Activated T-cell treated with anti-CD3 and anti-CD28 coated beads, Interleukin-2, amount 50 U/mL, for 4 hours (primary cell): ENCODE measurements around the gene NAA10. TPM values are rescaled to one million over a fixed set of nuclear protein-coding genes. Genes with fewer than 3 reads are reported as not detected.
A peak's percentile ranks its signal among the peaks of the same experiment; 100 is the strongest.

Experiments used
- ATAC-seq, 2 donors: fragments of 200-7000 bp; cut with Tn5 transposase; one replicate each; pipeline ENCODE4 v1.10.0; 2021
- DNase-seq: peaks from one replicate; pipeline ENCODE4 v3.0.0-alpha.2; 2020
- H3K27me3 Mint-ChIP-seq: one replicate; pipeline ENCODE4 v1.8.0; 2021; ENCODE audit warnings: low read depth, mixed read lengths
- H3K36me3 Mint-ChIP-seq: one replicate; pipeline ENCODE4 v1.8.0; 2022; ENCODE audit warnings: mixed read lengths; ENCODE audit not compliant: insufficient read depth
- H3K4me1 Mint-ChIP-seq: one replicate; pipeline ENCODE4 v1.8.0; 2021; ENCODE audit warnings: low read depth, mixed read lengths
- H3K4me3 Mint-ChIP-seq: one replicate; pipeline ENCODE4 v1.8.0; 2021; ENCODE audit warnings: mild to moderate bottlenecking, moderate library complexity, mixed read lengths
- H3K9me3 Mint-ChIP-seq: one replicate; pipeline ENCODE4 v1.8.0; 2021; ENCODE audit warnings: mixed read lengths
- total RNA-seq, 3 donors: library from RNA; stranded (reverse); gene quantifications; one replicate each; pipeline ENCODE4 v1.2.1, GENCODE V29; 2021

The NAA10 gene
- total RNA-seq, 3 donors from 2014 or later = 190 to 224 (median 221) TPM

DNA sequence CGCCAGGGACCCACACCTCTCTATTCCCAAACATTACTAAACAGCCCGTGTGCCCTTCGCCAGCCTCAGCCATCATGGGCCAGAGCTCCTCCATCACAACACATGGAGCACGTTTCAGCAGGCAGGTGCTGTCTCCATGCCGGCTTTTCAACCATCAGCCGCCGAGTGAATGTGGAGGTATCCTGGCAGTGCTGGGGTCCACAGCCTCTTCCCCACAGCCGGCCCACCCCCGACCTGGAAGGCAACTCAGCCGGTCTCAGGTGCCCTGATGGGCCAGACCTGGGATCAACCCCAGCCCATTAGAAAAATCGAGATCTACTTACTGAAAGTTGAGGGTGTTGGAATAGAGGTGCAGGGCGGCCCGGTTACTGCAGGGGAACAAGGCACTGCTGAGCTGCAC, 3.1 kb downstream of the NAA10 start:
- H3K4me1 Mint-ChIP-seq = peaks cover 17% of the 10 kb centered on the region
- H3K9me3 Mint-ChIP-seq = no peaks in the 10 kb centered on the region
- H3K36me3 Mint-ChIP-seq = peaks cover 3% of the 10 kb centered on the region
- no peaks in the 10 kb centered on the region for H3K27me3 Mint-ChIP-seq
- DNase-seq = no peak
- ATAC-seq = no peak
- no peak overlapping the region for H3K4me3 Mint-ChIP-seq

DNA sequence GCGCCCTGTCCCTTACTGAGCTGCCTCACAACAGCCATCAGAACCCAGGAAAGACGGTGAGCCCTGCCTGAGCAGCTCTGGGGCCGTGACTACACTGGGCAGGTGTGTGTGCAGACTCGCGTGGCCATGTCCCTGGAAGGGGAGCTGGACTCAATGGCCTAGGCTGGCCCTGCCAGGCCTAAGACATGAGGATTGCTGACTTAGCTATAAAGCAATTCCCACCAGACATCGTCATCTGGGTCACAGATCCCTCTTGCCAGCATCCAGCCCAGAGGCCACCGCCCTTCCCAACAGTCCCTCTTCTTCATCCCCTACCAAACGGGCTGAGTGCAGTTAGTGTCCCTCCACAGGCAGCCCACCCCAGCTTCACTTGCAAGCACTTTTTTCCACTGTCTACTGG, 3.7 kb downstream of the NAA10 start:
- H3K36me3 Mint-ChIP-seq = peaks cover 3% of the 10 kb centered on the region
- DNase-seq (no peak), ATAC-seq (no peak)
- no peaks in the 10 kb centered on the region for H3K9me3 Mint-ChIP-seq
- H3K27me3 Mint-ChIP-seq = no peaks in the 10 kb centered on the region
- no peak overlapping the region for H3K4me3 Mint-ChIP-seq
- H3K4me1 Mint-ChIP-seq = peaks cover 16% of the 10 kb centered on the region

DNA sequence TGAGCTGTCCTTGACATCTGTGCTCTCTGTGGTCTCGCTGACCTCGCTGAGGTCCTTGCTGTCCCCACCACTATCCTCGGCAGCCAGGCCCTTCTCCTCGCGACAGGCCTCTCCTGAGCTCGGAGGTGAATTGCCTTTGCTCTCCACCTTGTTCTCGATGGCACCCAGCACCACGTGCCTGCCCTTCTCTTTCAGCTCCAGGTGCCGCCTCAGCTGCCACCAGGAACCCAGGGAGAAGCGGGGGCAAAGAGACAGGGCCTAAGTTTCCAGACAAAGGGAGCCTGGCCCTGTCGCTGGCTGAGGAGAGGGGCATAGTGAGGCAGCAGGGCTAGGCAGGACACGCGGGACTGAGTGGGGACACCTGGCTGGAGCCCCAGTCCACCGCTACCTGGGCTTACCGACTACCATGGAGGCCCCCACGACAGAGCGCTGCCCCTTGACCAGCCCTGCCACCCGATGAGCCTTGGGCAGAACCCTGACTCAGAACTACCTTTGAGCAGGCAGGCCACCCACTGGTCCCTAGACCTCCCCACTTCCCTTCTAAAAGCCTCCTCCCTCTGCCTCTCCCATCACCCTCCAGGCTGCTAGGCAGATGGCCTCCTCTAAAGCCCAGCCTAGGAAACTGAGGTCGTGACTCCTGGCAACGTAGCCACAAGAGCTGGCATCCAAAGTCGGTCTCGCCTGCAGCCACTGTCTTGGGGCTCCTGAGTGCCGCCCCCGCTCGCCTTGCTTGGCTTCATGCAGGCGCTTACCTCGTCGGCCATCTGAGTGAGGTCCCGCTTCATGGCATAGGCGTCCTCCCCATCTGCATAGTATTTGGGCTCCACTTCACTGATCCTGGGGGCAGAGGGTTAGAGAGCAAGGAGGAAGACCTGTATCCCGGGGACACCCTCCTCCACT, 4.6 kb downstream of the NAA10 start:
- ATAC-seq (no peak), DNase-seq (no peak)
- no peaks in the 10 kb centered on the region for H3K27me3 Mint-ChIP-seq
- no peak overlapping the region for H3K4me3 Mint-ChIP-seq
- no peaks in the 10 kb centered on the region for H3K9me3 Mint-ChIP-seq
- peaks cover 3% of the 10 kb centered on the region for H3K36me3 Mint-ChIP-seq
- peaks cover 16% of the 10 kb centered on the region for H3K4me1 Mint-ChIP-seq

DNA sequence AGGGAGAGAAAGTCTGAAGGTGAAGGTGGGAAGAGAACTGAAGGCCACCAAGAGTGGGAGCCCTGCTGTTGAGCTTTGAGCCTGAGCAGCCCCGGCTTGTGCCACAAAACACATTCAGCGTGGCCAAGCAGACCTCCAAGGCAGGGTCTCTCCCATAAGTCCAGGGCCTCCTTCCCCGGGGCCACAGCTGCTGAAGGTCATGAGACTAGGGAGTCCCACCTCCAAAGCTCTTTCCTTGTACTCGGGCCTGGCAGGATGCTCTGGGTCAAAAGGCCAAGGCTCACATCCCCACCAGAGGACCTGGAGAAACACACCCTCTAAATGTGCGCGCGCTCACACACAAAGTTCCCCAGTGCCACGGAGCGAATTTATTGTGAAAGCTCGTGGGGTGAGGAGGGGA, 5.3 kb downstream of the NAA10 start:
- no peaks in the 10 kb centered on the region for H3K27me3 Mint-ChIP-seq
- peak overlapping the region; percentile 70 for H3K4me3 Mint-ChIP-seq
- DNase-seq (no peak), ATAC-seq (no peak)
- H3K9me3 Mint-ChIP-seq = no peaks in the 10 kb centered on the region
- H3K4me1 Mint-ChIP-seq = peaks cover 18% of the 10 kb centered on the region
- H3K36me3 Mint-ChIP-seq = peaks cover 3% of the 10 kb centered on the region

DNA sequence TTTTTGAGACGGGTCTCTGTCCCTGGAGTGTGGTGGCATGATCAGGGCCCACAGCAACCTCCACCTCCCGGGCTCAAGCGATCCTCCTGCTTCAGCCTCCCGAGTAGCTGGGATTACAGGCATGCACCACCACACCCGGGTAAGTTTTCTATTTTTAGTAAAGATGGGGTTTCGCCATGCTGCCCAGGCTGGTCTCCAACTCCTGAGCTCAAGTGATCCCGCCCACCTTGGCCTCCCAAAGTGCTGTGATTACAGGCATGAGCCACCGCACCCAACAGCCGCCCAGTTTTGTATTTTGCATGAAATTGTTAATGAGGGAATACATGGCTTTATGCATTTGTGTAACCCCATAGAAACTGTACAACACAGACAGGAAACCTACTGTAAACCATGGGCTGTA, 6.0 kb downstream of the NAA10 start:
- no peak for ATAC-seq
- Mint-ChIP-seq H3K9me3 (no peaks in the 10 kb centered on the region), H3K4me1 (peaks cover 21% of the 10 kb centered on the region), H3K4me3 (peak overlapping the region; percentile 70), H3K27me3 (no peaks in the 10 kb centered on the region), H3K36me3 (peaks cover 3% of the 10 kb centered on the region)
- DNase-seq = no peak

DNA sequence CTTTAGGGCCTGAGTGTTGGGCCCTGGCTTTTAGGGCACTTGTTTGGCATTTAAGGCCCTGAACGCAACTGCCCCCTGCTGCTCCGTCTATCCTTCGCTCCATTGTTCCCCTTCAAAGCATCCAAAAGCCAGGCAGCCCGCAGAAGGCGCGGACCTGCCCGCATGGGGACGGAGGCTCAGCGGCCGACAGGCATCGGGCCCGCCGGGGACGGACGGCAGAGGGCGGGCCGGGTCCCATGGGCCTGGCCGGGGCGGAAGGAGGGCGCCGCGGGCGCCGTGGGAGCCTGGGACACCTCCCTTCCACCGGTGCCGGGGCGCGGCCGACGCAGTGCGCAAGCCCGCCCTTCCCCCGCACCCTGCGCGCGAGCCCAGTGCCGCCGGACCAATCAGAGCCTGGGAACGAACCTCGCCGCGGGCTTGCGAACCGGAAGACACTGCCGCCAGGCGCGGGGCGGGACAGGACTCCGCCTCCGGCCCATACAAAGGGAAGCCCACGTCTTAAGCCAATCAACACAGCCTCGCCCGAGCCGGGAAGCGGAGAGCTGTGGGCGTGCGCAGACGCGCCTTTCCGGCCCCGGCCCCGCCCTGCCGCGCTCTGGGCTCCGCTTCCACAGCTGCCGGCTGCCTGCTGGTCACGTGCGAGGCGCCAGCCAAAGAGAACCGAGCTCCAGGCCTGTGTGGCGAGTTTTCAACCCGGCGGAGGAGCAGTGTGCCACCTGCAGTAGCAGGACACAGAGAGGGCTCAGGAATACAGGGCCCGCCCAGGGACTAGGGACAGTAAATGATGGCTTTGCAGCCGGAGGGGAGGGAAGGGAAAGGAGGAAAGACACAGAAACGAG, 6.7 kb downstream of the NAA10 start:
- Mint-ChIP-seq H3K4me1 (peaks cover 24% of the 10 kb centered on the region), H3K27me3 (no peaks in the 10 kb centered on the region), H3K9me3 (no peaks in the 10 kb centered on the region), H3K4me3 (peak overlapping the region; percentile 87), H3K36me3 (peaks cover 3% of the 10 kb centered on the region)
- peak; percentile 92 for DNase-seq
- ATAC-seq = peak; percentile 77 to 79

DNA sequence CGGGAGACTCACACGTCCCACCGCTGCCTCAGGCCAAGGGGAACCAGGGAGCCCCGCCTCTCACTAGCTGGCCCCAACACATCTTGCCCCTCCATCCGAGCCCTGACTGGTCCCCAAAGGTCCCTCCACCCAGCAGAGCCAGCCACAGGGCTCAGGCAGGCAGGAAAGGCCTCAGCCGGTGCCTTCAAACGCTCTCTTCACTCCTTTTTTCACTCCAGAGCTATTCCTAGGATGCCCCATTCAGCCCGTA, 7.2 kb downstream of the NAA10 start:
- DNase-seq (no peak), ATAC-seq (no peak)
- Mint-ChIP-seq H3K4me1 (peaks cover 27% of the 10 kb centered on the region), H3K9me3 (no peaks in the 10 kb centered on the region), H3K27me3 (no peaks in the 10 kb centered on the region), H3K36me3 (peaks cover 3% of the 10 kb centered on the region), H3K4me3 (peak overlapping the region; percentile 87)

DNA sequence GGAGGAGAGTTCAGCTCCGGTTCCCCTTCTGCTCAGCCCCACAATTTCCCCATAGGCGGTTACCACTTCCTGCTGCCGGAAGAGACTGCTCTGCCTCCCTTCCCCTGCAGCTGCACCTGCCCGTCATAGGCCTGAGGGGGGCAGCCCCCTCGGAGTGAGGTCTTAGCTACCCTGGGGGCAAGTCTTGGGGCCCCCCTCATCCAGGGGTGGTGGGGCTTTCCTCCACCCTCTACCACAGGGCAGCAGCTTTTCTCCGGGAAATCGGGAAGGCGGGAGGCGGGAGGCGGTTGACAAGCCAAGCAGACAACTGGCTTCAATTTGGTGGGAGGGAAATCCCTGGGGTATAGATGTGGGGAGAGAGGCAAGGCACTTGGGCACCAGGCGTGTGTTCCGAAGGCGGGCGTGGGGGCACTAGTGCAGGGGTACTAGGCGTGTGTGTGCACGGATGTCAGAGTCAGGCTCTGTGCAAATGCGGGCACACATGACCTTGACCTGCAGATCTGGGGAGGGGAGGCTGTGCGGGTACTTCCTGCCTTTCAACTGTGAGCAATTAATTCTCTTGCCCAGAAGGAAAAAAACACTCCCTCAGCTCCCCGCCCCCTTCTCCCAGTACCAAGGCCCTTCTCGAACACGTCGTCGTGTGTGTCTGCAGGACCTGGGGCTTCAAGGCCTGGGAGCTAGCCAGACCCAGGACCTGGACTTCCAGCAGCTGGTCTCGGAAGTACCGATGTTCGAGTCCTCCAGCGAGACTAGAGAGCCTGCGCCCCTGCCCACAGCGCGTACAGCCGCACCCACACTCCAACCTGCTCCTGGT, 7.8 kb downstream of the NAA10 start:
- Mint-ChIP-seq H3K4me1 (peaks cover 32% of the 10 kb centered on the region), H3K27me3 (no peaks in the 10 kb centered on the region), H3K36me3 (peaks cover 3% of the 10 kb centered on the region), H3K4me3 (peak overlapping the region; percentile 87), H3K9me3 (no peaks in the 10 kb centered on the region)
- ATAC-seq = peak; percentile 41 to 50
- DNase-seq = peak; percentile 61

DNA sequence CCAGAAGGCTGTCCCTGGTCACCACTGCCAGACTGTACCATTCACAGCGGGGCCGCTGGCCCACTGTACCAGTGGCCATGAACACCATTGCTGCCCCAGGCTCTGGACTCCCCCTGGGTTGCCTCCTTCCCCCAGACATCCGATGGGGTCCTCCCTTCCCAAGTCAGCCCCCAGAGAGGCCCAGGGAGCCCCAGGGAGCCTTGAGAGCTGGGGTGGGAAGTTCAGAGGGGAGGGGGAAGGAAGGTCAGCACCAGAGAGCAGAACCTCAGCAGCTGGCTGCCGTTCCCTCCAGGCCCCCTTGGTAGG, 8.3 kb downstream of the NAA10 start:
- no peak for DNase-seq
- H3K36me3 Mint-ChIP-seq = peaks cover 3% of the 10 kb centered on the region
- peak; percentile 0 for ATAC-seq
- no peaks in the 10 kb centered on the region for H3K9me3 Mint-ChIP-seq
- peaks cover 35% of the 10 kb centered on the region for H3K4me1 Mint-ChIP-seq
- no peaks in the 10 kb centered on the region for H3K27me3 Mint-ChIP-seq
- H3K4me3 Mint-ChIP-seq = peak overlapping the region; percentile 87

DNA sequence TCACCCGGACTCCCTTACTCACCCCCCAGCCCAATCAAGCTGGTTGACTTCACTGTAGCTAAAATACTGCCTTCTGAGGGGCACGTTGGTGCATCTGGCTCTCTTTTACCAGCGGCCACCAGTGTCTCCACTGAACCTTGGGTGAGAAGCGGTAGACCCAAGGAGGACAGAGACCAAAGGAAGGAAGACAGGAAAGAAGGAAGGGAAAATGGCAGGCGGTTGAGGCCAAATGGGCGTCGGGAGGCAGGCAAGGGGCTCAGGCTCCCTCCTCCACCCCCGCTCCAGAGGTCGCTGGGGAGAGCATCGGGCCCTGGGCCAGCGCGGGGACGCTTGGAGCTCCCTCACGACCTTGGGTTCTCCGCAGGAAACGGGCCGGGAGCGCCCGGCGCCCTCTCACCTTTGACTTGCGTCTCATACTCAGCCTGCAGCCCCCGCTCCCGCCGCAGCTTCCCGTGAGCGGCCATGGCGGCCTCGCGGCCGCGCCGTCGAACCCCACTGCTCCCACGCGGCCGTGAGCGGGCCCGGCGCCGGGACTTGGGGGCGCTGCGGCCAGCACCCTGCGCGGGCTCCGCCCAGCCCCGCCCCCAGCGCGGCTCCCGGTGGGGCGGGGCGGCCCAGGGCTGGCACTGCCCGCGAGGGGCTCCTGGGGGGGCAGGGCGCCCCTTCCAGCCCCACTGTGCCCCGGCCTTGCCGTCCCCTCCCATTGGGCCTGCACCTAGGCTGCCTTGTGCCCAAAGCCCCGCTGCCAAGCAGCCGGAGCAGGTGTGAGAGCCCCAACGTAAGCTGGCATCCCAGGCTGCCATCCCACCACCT, 8.9 kb downstream of the NAA10 start, which contains the start of gene ARHGAP4:
ARHGAP4 (minus strand) TSS at position 526 of the 813 bp plus-strand sequence; CDS start at position 464, 62 bp downstream.
- H3K4me1 Mint-ChIP-seq = peaks cover 34% of the 10 kb centered on the region
- H3K36me3 Mint-ChIP-seq = peaks cover 3% of the 10 kb centered on the region
- peak; percentile 8 to 17 for ATAC-seq
- DNase-seq = peak; percentile 31
- H3K4me3 Mint-ChIP-seq = peak within 1 kb of the TSS; percentile 89
- no peaks in the 10 kb centered on the region for H3K27me3 Mint-ChIP-seq
- no peaks in the 10 kb centered on the region for H3K9me3 Mint-ChIP-seq

DNA sequence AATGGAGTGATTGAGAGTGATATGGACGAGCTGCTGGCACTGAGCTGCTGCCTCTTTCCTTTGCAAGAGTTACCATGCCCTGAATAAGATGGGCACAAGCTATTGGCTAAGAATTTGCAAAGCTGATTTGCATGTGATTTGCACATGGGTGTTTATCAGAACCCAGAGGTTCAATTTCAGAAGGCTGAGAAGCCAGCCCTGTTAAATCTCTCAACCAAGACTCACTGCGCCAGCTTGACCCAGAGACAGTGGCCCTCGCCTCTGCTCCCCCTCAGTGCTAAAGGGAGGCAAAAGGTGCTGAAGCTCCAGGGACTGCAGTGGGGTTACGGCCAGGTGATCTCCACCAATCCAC, 9.5 kb downstream of the NAA10 start:
- peaks cover 3% of the 10 kb centered on the region for H3K36me3 Mint-ChIP-seq
- H3K4me3 Mint-ChIP-seq = peak overlapping the region; percentile 89
- H3K27me3 Mint-ChIP-seq = no peaks in the 10 kb centered on the region
- peaks cover 33% of the 10 kb centered on the region for H3K4me1 Mint-ChIP-seq
- DNase-seq (no peak), ATAC-seq (no peak)
- no peaks in the 10 kb centered on the region for H3K9me3 Mint-ChIP-seq

DNA sequence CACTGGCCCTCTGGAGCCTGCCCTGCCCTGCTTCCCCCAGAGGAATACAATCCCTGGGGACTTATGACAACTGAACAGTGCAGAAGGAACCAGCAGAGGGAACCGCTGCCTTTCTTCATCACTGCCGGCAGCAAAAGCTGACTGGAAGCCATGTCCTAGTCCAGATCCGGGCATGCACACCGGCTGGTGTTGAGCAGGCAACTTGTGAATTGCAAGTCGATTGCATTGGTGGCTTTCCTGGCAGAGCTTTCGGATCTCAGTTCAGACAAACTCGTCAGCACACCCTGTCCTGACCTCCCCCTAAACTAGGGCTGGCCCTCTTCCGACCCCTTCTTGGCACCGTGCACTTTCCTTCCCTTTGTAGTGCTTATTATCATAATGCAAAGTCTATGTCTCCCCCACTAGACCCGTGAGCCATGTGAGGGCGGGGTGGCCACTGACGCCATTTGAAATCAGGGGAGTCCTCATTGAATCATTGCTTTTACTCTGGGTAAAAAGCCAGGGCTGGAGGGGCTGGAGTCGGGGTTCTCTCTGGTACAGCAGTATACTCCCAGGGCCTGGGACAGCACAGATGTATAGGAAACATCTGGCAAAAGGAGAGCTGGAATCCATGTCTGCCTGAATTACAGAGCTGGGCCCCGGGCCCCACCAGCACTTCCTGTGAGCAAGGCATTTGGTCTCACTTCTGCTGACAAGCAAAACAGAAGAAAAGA, 10.5 kb downstream of the NAA10 start:
- H3K4me1 Mint-ChIP-seq = peaks cover 34% of the 10 kb centered on the region
- DNase-seq (no peak), ATAC-seq (no peak)
- H3K27me3 Mint-ChIP-seq = no peaks in the 10 kb centered on the region
- H3K9me3 Mint-ChIP-seq = no peaks in the 10 kb centered on the region
- peak overlapping the region; percentile 89 for H3K4me3 Mint-ChIP-seq
- H3K36me3 Mint-ChIP-seq = peaks cover 3% of the 10 kb centered on the region
